Psoas muscle (tissue), 8 donors: ENCODE measurements around the gene FXYD2. TPM values are rescaled to one million over a fixed set of nuclear protein-coding genes. Genes with fewer than 3 reads are reported as not detected.

Experiments
- ATAC-seq, 4 donors: fragments of 200-7000 bp; cut with Tn5 transposase; one replicate each; pipeline ENCODE4 v1.9.1; 2020; ENCODE audit warnings: moderate library complexity in 3 of 4, mild to moderate bottlenecking in 2 of 4
- DNase-seq, 2 donors: peaks; one replicate each; pipeline ENCODE4 v3.0.0-alpha.2; 2020
- H3K27ac ChIP-seq: fragments of 200-600 bp; one replicate; pipeline ENCODE4 v1.8.0; 2022
- H3K27me3 ChIP-seq, 3 donors: fragments of 200-600 bp in 1 of 3; one replicate each; pipeline versions ENCODE4 v1.6.1 to v1.8.0; 2013 to 2022; ENCODE audit warnings: low read length in 2 of 3, mild to moderate bottlenecking in 2 of 3, moderate library complexity in 1 of 3; ENCODE audit not compliant: insufficient read depth in 3 of 3
- H3K36me3 ChIP-seq, 2 donors: fragments of 200-600 bp in 1 of 2; one replicate each; pipeline versions ENCODE4 v1.6.1 to v1.8.0; 2013 to 2022; ENCODE audit warnings: low read depth in 1 of 2, mild to moderate bottlenecking in 1 of 2, moderate library complexity in 1 of 2; ENCODE audit not compliant: insufficient read depth in 1 of 2
- H3K4me1 ChIP-seq: fragments of 200-600 bp; one replicate; pipeline ENCODE4 v1.8.0; 2022
- H3K4me3 ChIP-seq: fragments of 200-600 bp; one replicate; pipeline ENCODE4 v1.8.0; 2022; ENCODE audit warnings: mild to moderate bottlenecking
- H3K9me3 ChIP-seq: fragments of 200-600 bp; one replicate; pipeline ENCODE4 v1.8.0; 2022
- CTCF ChIP-seq: fragments of 200-600 bp; IDR thresholded peaks from one replicate; pipeline ENCODE4 v1.8.0; 2022; ENCODE audit warnings: antibody characterized with exemption
- WGBS, 3 donors: extraction: QIAGEN DNeasy Blood & Tissue Kit; methylation state at CpG; one replicate each; pipeline versions ENCODE4 v1.1.6 to v1.1.7; 2013; 5-methylcytosine and 5-hydroxymethylcytosine counted together
- intact Hi-C, 2 donors: fragments of 100-400 bp; cut with DNase I; formaldehyde crosslinking; loops; one replicate each; pipeline versions ENCODE4 v1.11.0 to v1.14.2; 2022
- polyA plus RNA-seq, 3 donors: library from polyadenylated mRNA; stranded (reverse); fragments of 200-250 nt; gene quantifications; one replicate each; pipeline ENCODE4 v1.2.3, GENCODE V29; 2013
- total RNA-seq, 4 donors: library from RNA; stranded (reverse); fragmentation: NEBNext Ultra II Directional in 2 of 4; extraction: Animal tissue kit (Norgen Biotek cat#: 25700) in 2 of 4; gene quantifications; one replicate each; pipeline versions ENCODE4 v1.2.1 to v1.2.4, GENCODE V29; 2021 to 2023
- donor health status: healthy with polysubstance abuse.
- donor health status: DM: no; HTN: no; CAD: no; lungs with moderate emphysema.
- donor health status: Bipolar disorder and iron deficiency.
- donor health status: healthy.
- donor health status: DM: yes; HTN: yes; CAD: no.
- donor health status: DM: no; HTN: no; CAD: no.
- donor health status: DM: no; HTN: no; CAD: no.
- donor health status: DM: yes; HTN: yes; CAD: no.

The FXYD2 gene
- total and polyA plus RNA-seq, 7 donors = 0.17 to 0.69 (median 0.42) TPM; not detected in 2

- Histone ChIP-seq H3K4me3 (no peak overlapping the region), H3K9me3 (no peaks in the 10 kb centered on the region), H3K27me3 (peaks cover 0 to 79% (median 20%) of the 10 kb centered on the region in 3 donors), H3K27ac (no peak overlapping the region), H3K36me3 (no peaks in the 10 kb centered on the region), H3K4me1 (peaks cover 6% of the 10 kb centered on the region)
- 79 to 90% (median 83%) methylated on average over 6 of the region's 6 CpGs for WGBS, 3 donors
- TF ChIP-seq CTCF = no peak
- DNase-seq = no peak
- intact Hi-C loops = no loop called here
- ATAC-seq = no peak
These were observed 31.6 kb downstream of the FXYD2 start for GRCh38 chr11:117792992-117793391.

- H3K27me3 ChIP-seq = peaks cover 0 to 72% (median 19%) of the 10 kb centered on the region in 3 donors
- intact Hi-C loops = no loop called here
These were observed 32.3 kb downstream of the FXYD2 start for GRCh38 chr11:117792241-117792640.

GRCh38 chr11:117790279-117790678 lies 34.3 kb downstream of the FXYD2 start:
- peaks cover 0 to 70% (median 8%) of the 10 kb centered on the region in 3 donors for H3K27me3 ChIP-seq
- no peak for TF ChIP-seq CTCF
- intact Hi-C loops = no loop called here
- WGBS, 3 donors = 38 to 55% (median 46%) methylated on average over 3 of the region's 3 CpGs
- H3K36me3 ChIP-seq = no peaks in the 10 kb centered on the region
- no peak for ATAC-seq
- no peak for DNase-seq
- no peaks in the 10 kb centered on the region for H3K9me3 ChIP-seq
- no peak overlapping the region for H3K4me3 ChIP-seq
- H3K27ac ChIP-seq = no peak overlapping the region
- H3K4me1 ChIP-seq = no peaks in the 10 kb centered on the region

More at GRCh38 chr11:117792241-117792640, 32.3 kb downstream of the FXYD2 start:
- peaks cover 6% of the 10 kb centered on the region for H3K4me1 ChIP-seq
- H3K27ac ChIP-seq = no peak overlapping the region
- ATAC-seq = no peak
- no peak overlapping the region for H3K4me3 ChIP-seq
- no peak for TF ChIP-seq CTCF
- H3K9me3 ChIP-seq = no peaks in the 10 kb centered on the region
- 79 to 86% (median 85%) methylated on average over 5 of the region's 5 CpGs for WGBS, 3 donors
- no peaks in the 10 kb centered on the region for H3K36me3 ChIP-seq
- no peak for DNase-seq

GRCh38 chr11:117789241-117789640 lies 35.3 kb downstream of the FXYD2 start:
- Histone ChIP-seq H3K27me3 (peaks cover 0 to 67% (median 2%) of the 10 kb centered on the region in 3 donors), H3K36me3 (no peaks in the 10 kb centered on the region), H3K9me3 (no peaks in the 10 kb centered on the region), H3K27ac (no peak overlapping the region), H3K4me1 (no peaks in the 10 kb centered on the region), H3K4me3 (no peak overlapping the region)
- intact Hi-C loops = no loop called here
- DNase-seq (no peak), ATAC-seq (no peak)
- WGBS, 3 donors = 77 to 84% (median 83%) methylated on average over 4 of the region's 4 CpGs
- TF ChIP-seq CTCF = no peak
